PC-9 (cell line): ENCODE data around the gene ZNF724. TPM values are rescaled to one million over a fixed set of nuclear protein-coding genes. Genes with fewer than 3 reads are reported as not detected.

ENCODE experiments used
- BruUV-seq: library from RNA; stranded (reverse); fragments of 400-500 nt; replicated peaks from 2 replicates; lab custom pipeline; 2021; lab: Mats Ljungman, UMichigan
- CTCF ChIA-PET: fragments of 300-600 bp; sonication (Branson Sonifier 250); formaldehyde crosslinking; loops from one replicate; lab custom pipeline; 2022; ENCODE audit warnings: antibody characterized with exemption; lab: Charles Lee
- POLR2A ChIA-PET: fragments of 300-600 bp; sonication (Branson Sonifier 250); formaldehyde crosslinking; loops from one replicate; lab custom pipeline; 2022; ENCODE audit warnings: antibody characterized with exemption; ENCODE audit not compliant: unreplicated experiment; lab: Charles Lee
- DNase-seq, 2 experiments: peaks; one replicate each; pipeline versions ENCODE4 v3.0.0 to v3.0.0-alpha.2; 2015 to 2022; ENCODE audit warnings: mixed read lengths in 1 of 2
- H2AFZ ChIP-seq: fragments of 200-600 bp; sonication (generic); 2 replicates; pipeline ENCODE4 v1.8.1; 2017; ENCODE audit warnings: antibody characterized with exemption
- H3F3A ChIP-seq: fragments of 200-600 bp; sonication (generic); 2 replicates; pipeline ENCODE4 v1.8.1; 2017; ENCODE audit warnings: antibody characterized with exemption, mild to moderate bottlenecking, low read depth; ENCODE audit not compliant: insufficient read depth
- H3K27ac ChIP-seq: fragments of 200-600 bp; sonication (generic); 2 replicates; pipeline ENCODE4 v1.6.1; 2016; ENCODE audit warnings: mixed run types
- H3K27me3 ChIP-seq: fragments of 200-600 bp; sonication (generic); 2 replicates; pipeline ENCODE4 v1.6.1; 2016; ENCODE audit warnings: low read depth, mixed run types; ENCODE audit not compliant: insufficient read depth
- H3K36me3 ChIP-seq: fragments of 200-600 bp; sonication (generic); 2 replicates; pipeline ENCODE4 v1.6.1; 2016; ENCODE audit warnings: low read depth, mixed run types
- H3K4me1 ChIP-seq: fragments of 200-600 bp; sonication (generic); replicated peaks from 2 replicates; pipeline ENCODE4 v1.6.1; 2016; ENCODE audit warnings: mixed run types; ENCODE audit not compliant: insufficient read depth
- H3K4me2 ChIP-seq: fragments of 200-600 bp; sonication (generic); 2 replicates; pipeline ENCODE4 v1.6.1; 2017; ENCODE audit warnings: mixed run types
- H3K4me3 ChIP-seq: fragments of 200-600 bp; sonication (generic); 2 replicates; pipeline ENCODE4 v1.6.1; 2016; ENCODE audit warnings: mixed run types
- H3K79me2 ChIP-seq: fragments of 200-600 bp; sonication (generic); 2 replicates; pipeline ENCODE4 v1.6.1; 2017; ENCODE audit warnings: low read depth, mixed run types
- H3K9me2 ChIP-seq: fragments of 200-600 bp; sonication (generic); 2 replicates; pipeline ENCODE4 v1.8.1; 2017; ENCODE audit warnings: mild to moderate bottlenecking; ENCODE audit not compliant: insufficient read depth
- H3K9me3 ChIP-seq: fragments of 200-600 bp; sonication (generic); 2 replicates; pipeline ENCODE4 v1.8.1; 2016; ENCODE audit warnings: low read depth; ENCODE audit not compliant: insufficient read depth
- H4K20me1 ChIP-seq: fragments of 200-600 bp; sonication (generic); 2 replicates; pipeline ENCODE4 v1.8.1; 2017; ENCODE audit not compliant: insufficient read depth
- EZH2 ChIP-seq: fragments of 200-600 bp; sonication (generic); IDR thresholded peaks from 2 replicates; pipeline ENCODE4 v1.8.0; 2017; ENCODE audit warnings: antibody characterized with exemption, low read depth
- intact Hi-C: fragments of 100-400 bp; cut with micrococcal nuclease; formaldehyde crosslinking; loops from one replicate; pipeline ENCODE4 v1.10.0; 2022; ENCODE audit not compliant: unreplicated experiment
- total RNA-seq: library from RNA; stranded (reverse); gene quantifications from 2 replicates; pipeline ENCODE4 v1.2.3, GENCODE V29; 2021
- TF ChIP-seq, protein P1 (sequence below): fragments of 200-600 bp; sonication (generic); conservative IDR thresholded peaks from 2 replicates; pipeline ENCODE4 v1.6.1; 2017; ENCODE audit warnings: mixed run types, antibody characterized with exemption, mild to moderate bottlenecking, moderate library complexity

The ZNF724 gene
- total RNA-seq, 1 experiment from 2014 or later, result 8.7 TPM

DNA sequence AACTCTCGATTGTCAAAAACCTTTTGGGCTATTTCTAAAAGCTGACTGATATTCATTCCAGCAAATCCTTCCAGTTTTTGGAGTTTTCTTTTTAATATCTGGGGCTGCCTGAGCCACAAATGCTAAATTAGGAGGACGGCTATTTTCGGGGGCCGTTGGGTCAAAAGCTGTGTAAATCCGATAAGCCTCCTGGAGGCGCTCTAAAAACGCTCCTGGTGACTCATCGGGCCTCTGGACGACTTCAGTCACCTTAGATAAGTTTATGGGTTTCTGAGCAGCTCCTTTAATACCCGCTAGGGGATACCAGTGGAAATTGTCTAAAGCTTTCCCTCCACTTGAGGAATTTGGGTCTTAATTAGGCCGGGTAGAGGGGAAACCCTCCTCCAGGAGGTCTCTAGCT lies 66.9 kb downstream of the ZNF724 start:
- H3K27ac ChIP-seq, result no peak overlapping the region
- H3K4me2 ChIP-seq, result no peak overlapping the region
- no peaks in the 10 kb centered on the region for H3K79me2 ChIP-seq
- H3K4me3 ChIP-seq, result no peak overlapping the region
- no peaks in the 10 kb centered on the region for H3K4me1 ChIP-seq
- intact Hi-C loops, result no loop called here
- POLR2A ChIA-PET, result no interaction called here
- no peaks in the 10 kb centered on the region for H3K36me3 ChIP-seq
- H3K9me3 ChIP-seq, result peaks cover 12% of the 10 kb centered on the region; the same call in 1 of the 2 replicates
- BruUV-seq, result no TSS peak
- H3K9me2 ChIP-seq, result no peaks in the 10 kb centered on the region
- TF ChIP-seq, protein P1, sequence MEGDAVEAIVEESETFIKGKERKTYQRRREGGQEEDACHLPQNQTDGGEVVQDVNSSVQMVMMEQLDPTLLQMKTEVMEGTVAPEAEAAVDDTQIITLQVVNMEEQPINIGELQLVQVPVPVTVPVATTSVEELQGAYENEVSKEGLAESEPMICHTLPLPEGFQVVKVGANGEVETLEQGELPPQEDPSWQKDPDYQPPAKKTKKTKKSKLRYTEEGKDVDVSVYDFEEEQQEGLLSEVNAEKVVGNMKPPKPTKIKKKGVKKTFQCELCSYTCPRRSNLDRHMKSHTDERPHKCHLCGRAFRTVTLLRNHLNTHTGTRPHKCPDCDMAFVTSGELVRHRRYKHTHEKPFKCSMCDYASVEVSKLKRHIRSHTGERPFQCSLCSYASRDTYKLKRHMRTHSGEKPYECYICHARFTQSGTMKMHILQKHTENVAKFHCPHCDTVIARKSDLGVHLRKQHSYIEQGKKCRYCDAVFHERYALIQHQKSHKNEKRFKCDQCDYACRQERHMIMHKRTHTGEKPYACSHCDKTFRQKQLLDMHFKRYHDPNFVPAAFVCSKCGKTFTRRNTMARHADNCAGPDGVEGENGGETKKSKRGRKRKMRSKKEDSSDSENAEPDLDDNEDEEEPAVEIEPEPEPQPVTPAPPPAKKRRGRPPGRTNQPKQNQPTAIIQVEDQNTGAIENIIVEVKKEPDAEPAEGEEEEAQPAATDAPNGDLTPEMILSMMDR, result no peak
- TF ChIP-seq EZH2, result no peak
- H2AFZ ChIP-seq, result no peak overlapping the region
- no peaks in the 10 kb centered on the region for H3K27me3 ChIP-seq
- CTCF ChIA-PET, result interaction anchor here (1.0 kb wide), 1 partner anchor 99 kb away, joined by 7 read pairs; no protein-coding TSS in a partner anchor
- no peak for DNase-seq
- no peaks in the 10 kb centered on the region for H4K20me1 ChIP-seq
- no peaks in the 10 kb centered on the region for H3F3A ChIP-seq

Other genes with a start within 250 kb of the ZNF724 start
- not detected in 2 replicates for gene ZNF728, start 247.2 kb downstream of the ZNF724 start, total RNA-seq
- gene ZNF730, start 133.4 kb downstream of the ZNF724 start, total RNA-seq, result 2.7 and 3.1 TPM in 2 replicates
- gene ZNF91, start 145.1 kb upstream of the ZNF724 start, total RNA-seq, result 37.4 and 44.9 TPM in 2 replicates